Activated CD4-positive, alpha-beta T cell treated with anti-CD3 and anti-CD28 coated beads, Interleukin-2, amount 50 U/mL, for 1 hour (primary cell): Measurements from ENCODE around the gene PRKCA.
"Not testable (repeated sequence)": the region's sequence is repeated elsewhere in the genome, so short reads cannot be mapped to it uniquely, and the experiment has no call there.

Source experiments
- DNase-seq: peaks from one replicate; pipeline ENCODE4 v3.0.0-alpha.2; 2020

Gene PRKCA

GRCh38 chr17:66585472-66585871, 283.1 kb downstream of the PRKCA start:
- DNase-seq: no peak

DNA sequence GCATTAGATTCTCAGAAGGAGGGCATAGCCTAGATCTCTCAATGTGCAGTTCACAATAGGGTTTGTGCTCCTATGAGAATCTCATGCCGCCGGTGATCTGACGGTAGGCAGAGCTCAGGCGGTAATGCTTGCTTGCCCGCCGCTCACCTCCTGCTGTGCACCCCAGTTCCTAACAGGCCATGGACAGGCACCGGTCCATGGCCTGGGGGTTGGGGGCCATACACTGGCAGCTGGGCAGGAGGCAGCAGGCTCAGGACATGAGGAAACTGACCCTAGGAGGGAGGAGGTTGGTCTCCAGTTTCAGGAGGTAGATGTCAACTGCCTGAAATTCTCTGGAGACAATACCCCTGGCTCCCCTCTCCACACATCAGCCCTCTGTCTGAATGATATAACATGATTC, 287.5 kb downstream of the PRKCA start:
- DNase-seq: no peak

DNA sequence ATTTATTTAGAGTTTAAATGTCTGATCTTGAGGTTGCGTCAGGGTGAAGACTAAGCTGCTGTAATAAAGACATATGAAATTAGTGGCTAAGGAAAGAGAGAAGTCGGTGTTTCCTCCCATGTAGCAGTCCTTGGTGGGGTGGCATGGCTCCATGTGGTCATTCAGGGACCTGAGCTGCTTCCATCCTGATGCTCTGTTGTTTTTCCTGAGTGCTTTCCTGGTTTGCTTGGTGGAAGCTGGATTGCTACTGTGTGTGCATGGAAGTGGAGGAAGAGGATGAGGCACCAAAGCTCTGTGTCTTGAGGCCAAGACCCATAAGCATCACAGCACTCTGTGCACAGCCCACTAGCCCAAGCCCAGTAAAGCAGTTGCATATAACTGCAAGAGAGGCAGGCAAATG, 290.7 kb downstream of the PRKCA start:
- DNase-seq: no peak

GRCh38 chr17:66595893-66596292, 293.5 kb downstream of the PRKCA start:
- no peak for DNase-seq

- no peak for DNase-seq
These were observed 300.4 kb downstream of the PRKCA start for GRCh38 chr17:66602659-66603384.

GRCh38 chr17:66604376-66604775, 302.0 kb downstream of the PRKCA start:
- DNase-seq: no peak

- DNase-seq: no peak
These were observed 303.1 kb downstream of the PRKCA start for GRCh38 chr17:66605541-66605940.

GRCh38 chr17:66610361-66611133, 308.1 kb downstream of the PRKCA start:
- DNase-seq: no peak

DNA sequence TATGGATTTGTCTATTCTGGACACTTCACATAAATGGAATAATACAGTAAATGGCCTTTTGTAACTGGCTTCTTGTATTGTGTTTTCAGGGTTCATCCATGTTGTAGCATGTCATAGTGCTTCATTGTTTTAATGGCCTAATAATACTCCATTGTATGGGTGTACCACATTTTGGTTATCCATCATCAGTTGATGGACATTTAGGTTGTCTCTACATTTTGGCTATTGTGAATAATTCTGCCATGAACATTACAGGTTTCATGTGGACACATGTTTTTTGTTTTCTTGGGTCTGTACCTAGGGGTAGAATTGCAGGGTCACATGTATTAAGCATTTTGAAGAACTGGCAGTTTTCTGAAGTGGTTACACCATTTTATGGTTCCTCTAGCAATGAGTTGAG, 309.0 kb downstream of the PRKCA start:
- DNase-seq: no peak

GRCh38 chr17:66612993-66613392, 310.6 kb downstream of the PRKCA start:
- no peak for DNase-seq

DNA sequence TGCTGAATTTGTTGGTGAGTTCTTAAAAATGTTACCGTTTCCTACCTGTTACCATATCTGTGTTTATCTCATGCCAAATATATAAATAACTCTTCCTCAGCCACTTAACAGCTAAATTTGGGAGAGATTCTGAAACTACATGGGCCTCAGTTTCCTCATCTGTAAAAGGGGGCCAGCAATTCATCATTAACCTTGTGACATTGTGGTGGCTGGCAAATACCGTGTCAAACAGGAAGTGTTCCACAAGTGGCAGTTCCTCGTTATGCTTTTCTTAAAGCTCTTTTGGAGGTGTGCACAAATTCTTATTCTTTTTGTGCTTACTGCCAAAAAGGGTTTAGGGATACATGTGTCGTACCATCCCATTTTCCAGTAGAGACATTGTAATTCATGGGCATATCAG, 312.1 kb downstream of the PRKCA start:
- no peak for DNase-seq

GRCh38 chr17:66619206-66619605, 316.8 kb downstream of the PRKCA start:
- no peak for DNase-seq

- DNase-seq: no peak
These were observed 318.1 kb downstream of the PRKCA start for GRCh38 chr17:66620528-66620927.

DNA sequence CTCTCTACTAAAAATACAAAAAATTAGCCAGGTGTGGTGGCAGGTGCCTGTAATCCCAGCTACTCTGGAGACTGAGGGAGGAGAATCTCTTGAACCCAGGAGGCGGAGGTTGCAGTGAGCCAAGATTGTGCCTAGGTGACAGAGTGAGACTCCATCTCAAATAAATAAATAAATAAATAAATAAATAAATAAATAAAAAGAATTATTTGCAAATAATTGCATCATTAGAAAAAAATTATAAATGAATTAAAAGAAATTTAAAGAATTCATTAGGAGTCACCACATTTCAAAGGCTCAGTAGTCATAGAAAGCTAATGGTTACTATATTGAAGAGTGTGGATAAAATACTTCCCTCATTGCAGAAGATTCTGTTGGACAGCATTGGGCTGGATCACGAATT, 322.2 kb downstream of the PRKCA start:
- DNase-seq: not testable (repeated sequence)

DNA sequence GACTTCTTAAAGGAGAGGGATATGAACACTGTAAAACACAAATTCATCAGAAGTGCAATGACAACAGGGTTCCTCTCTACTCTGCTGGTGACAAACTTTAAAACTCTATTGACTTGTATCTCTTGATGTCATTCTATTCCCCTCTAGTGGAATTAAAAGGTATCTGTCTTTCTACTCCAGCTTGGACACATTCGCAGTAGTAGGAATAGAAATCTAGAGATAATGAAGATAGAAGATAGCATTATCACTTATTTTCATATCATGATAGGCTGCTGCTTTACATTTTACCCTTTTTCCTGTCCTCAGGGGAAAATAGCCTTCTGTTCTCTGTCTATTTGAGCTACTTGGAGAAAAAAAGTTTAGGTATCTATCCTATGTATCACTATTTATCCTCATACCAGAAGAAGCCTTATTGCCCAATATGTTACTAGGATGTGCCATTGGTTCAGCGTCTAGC, 322.9 kb downstream of the PRKCA start:
- DNase-seq: no peak

GRCh38 chr17:66627985-66628384, 325.6 kb downstream of the PRKCA start:
- DNase-seq: no peak

- no peak for DNase-seq
These were observed 327.3 kb downstream of the PRKCA start for GRCh38 chr17:66629762-66630161.

GRCh38 chr17:66630379-66630778, 328.0 kb downstream of the PRKCA start:
- DNase-seq: no peak

GRCh38 chr17:66630828-66631472, 328.5 kb downstream of the PRKCA start:
- DNase-seq: no peak

GRCh38 chr17:66632731-66633130, 330.3 kb downstream of the PRKCA start:
- DNase-seq: no peak

DNA sequence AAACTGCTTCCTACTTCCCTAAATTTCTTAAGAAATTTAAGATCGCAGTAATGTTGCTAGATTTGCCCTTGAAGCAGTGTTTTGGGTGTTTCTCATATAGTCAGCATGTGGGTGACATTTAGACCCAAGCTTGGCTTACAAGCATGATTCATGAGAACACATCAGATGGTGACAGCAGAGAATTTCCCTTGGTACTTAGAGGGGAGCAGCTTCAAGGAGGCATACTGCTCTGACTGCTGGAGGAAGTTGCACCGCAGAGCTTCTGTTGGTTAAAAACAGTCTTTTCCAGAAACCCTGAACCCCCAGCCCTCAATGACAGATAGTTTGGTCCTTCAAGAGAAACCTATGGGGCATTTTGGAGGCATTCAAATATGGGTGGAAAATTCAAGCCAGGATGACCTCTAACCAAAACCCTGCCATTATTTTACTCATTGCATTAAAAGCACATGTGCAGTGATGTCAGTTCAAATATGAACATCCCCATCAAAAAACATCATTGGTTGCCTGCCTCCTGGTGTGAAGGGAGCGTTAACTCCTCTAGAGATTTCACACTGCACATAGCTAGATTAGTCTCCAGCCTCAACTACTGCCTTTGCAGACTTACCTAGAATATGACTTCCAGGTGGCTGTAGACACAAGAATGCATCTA, 331.0 kb downstream of the PRKCA start:
- no peak for DNase-seq

DNA sequence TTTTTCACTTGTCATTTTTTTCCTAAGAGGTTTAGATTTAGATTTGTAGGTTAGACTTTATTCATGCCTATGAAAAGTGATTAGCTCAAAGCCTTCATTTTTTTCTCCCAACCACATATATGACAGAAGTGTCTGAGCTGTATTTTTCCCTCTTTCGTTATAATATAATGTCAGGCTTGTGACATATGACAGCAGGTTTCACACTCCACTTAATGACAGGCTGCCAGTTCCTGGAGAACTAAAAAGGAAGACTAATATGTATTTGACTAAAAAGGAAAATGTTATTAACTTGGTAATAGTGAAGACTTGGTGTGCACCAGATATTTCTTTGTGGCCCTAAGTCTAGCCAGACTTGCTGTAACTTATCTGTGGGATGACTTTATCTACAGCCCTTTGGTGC, 331.8 kb downstream of the PRKCA start:
- DNase-seq: no peak

GRCh38 chr17:66635386-66636045, 333.1 kb downstream of the PRKCA start:
- no peak for DNase-seq
